ENCODE results near the gene WDR46.
A peak's percentile ranks its signal among the peaks of the same experiment; 100 is the strongest.
"Not testable (repeated sequence)": the region's sequence is repeated elsewhere in the genome, so short reads cannot be mapped to it uniquely, and the experiment has no call there.

Gene WDR46

GRCh38 chr6:33286946-33287914, 1.8 kb downstream of the WDR46 start:
- DNase-seq, result no peak

GRCh38 chr6:33285214-33285613, 3.8 kb downstream of the WDR46 start:
- DNase-seq, result not testable (repeated sequence)

- DNase-seq, result no peak
These were observed 8.5 kb downstream of the WDR46 start for GRCh38 chr6:33280539-33280938.

- peak; percentile 65 for DNase-seq
These were observed 9.0 kb downstream of the WDR46 start for GRCh38 chr6:33279971-33280511.

- DNase-seq, result no peak
These were observed 9.8 kb downstream of the WDR46 start for GRCh38 chr6:33279257-33279695.

- DNase-seq, result no peak
These were observed 10.2 kb downstream of the WDR46 start for GRCh38 chr6:33278810-33279209.

- no peak for DNase-seq
These were observed 10.7 kb downstream of the WDR46 start for GRCh38 chr6:33278392-33278741.

- peak; percentile 27 for DNase-seq
These were observed 11.2 kb downstream of the WDR46 start for GRCh38 chr6:33277663-33278391.

- DNase-seq, result peak; percentile 80
These were observed 12.0 kb downstream of the WDR46 start, which contains the start of gene B3GALT4 for GRCh38 chr6:33276864-33277662. Gene B3GALT4, plus strand, starts transcription at chr6:33277123. Its CDS starts 297 bp downstream, at chr6:33277420.

GRCh38 chr6:33276581-33276863, 12.5 kb downstream of the WDR46 start:
- DNase-seq, result no peak

GRCh38 chr6:33275795-33276580, 13.1 kb downstream of the WDR46 start:
- DNase-seq, result not testable (repeated sequence)

GRCh38 chr6:33273924-33274902, 14.8 kb downstream of the WDR46 start:
- DNase-seq, result no peak

- DNase-seq, result no peak
These were observed 15.7 kb downstream of the WDR46 start for GRCh38 chr6:33273129-33273923.

GRCh38 chr6:33272275-33273128, 16.5 kb downstream of the WDR46 start:
- DNase-seq, result no peak

- peak; percentile 99 for DNase-seq
These were observed 17.4 kb downstream of the WDR46 start, which contains the start of the genes RPS18 and VPS52 for GRCh38 chr6:33271468-33272274. Gene RPS18, plus strand, starts transcription at chr6:33272075. Its CDS starts 45 bp downstream, at chr6:33272120. Gene VPS52, minus strand, starts transcription at chr6:33271876. Its CDS starts 201 bp downstream, at chr6:33271675.

GRCh38 chr6:33271117-33271467, 17.9 kb downstream of the WDR46 start:
- no peak for DNase-seq

- no peak for DNase-seq
These were observed 25.0 kb downstream of the WDR46 start for GRCh38 chr6:33264015-33264414.

- DNase-seq, result not testable (repeated sequence)
These were observed 26.5 kb downstream of the WDR46 start for GRCh38 chr6:33262490-33262889.

All from EL (cell line).